HepG2 (cell line): ENCODE results near the gene MVP. TPM values are rescaled to one million over a fixed set of nuclear protein-coding genes. Genes with fewer than 3 reads are reported as not detected.

Experiments used
- BATF2 ChIP-seq: sonication (generic); formaldehyde crosslinking; IDR thresholded peaks from 2 replicates; pipeline ENCODE4 v1.8.0; 2022; ENCODE audit warnings: mild to moderate bottlenecking, missing genetic modification reagents, moderate library complexity
- CBX2 ChIP-seq, 2 experiments: fragments of 200-600 bp in 1 of 2; sonication (generic); formaldehyde crosslinking in 1 of 2; IDR thresholded peaks; 2 replicates each; pipeline versions ENCODE4 v1.7.0 to v1.8.1; 2018 to 2022; ENCODE audit warnings: low read depth in 2 of 2, low read length in 1 of 2, mild to moderate bottlenecking in 1 of 2, missing genetic modification reagents in 1 of 2
- CHD2 ChIP-seq: IDR thresholded peaks from 2 replicates; pipeline ENCODE4 v1.6.1; 2011; ENCODE audit warnings: low read depth, low read length, improper control_type of control experiment
- DZIP1 ChIP-seq: sonication (generic); formaldehyde crosslinking; IDR thresholded peaks from 2 replicates; pipeline ENCODE4 v1.5.0; 2020; ENCODE audit warnings: mild to moderate bottlenecking, missing genetic modification reagents
- FOXK1 ChIP-seq: sonication (generic); formaldehyde crosslinking; IDR thresholded peaks from 2 replicates; pipeline ENCODE4 v1.4.0; 2020; ENCODE audit warnings: low read depth, missing genetic modification reagents, borderline replicate concordance
- FOXO4 ChIP-seq: sonication (generic); formaldehyde crosslinking; conservative IDR thresholded peaks from 2 replicates; pipeline ENCODE4 v1.8.1; 2023; ENCODE audit warnings: missing genetic modification reagents
- GFI1 ChIP-seq: sonication (generic); formaldehyde crosslinking; IDR thresholded peaks from 2 replicates; pipeline ENCODE4 v1.5.0; 2020; ENCODE audit warnings: missing genetic modification reagents, mild to moderate bottlenecking, borderline replicate concordance
- HMG20A ChIP-seq: IDR thresholded peaks from 2 replicates; pipeline ENCODE4 v1.6.1; 2016; ENCODE audit warnings: borderline replicate concordance
- IKZF4 ChIP-seq: sonication (generic); formaldehyde crosslinking; IDR thresholded peaks from 2 replicates; pipeline ENCODE4 v1.5.1; 2020; ENCODE audit warnings: borderline replicate concordance, mild to moderate bottlenecking, low read depth, missing genetic modification reagents; ENCODE audit errors: not compliant biosample characterization
- JUNB ChIP-seq: sonication (generic); formaldehyde crosslinking; IDR thresholded peaks from 2 replicates; pipeline ENCODE4 v1.8.0; 2022; ENCODE audit warnings: missing genetic modification reagents, mild to moderate bottlenecking, borderline replicate concordance
- KDM2A ChIP-seq: sonication (generic); formaldehyde crosslinking; IDR thresholded peaks from 2 replicates; pipeline ENCODE4 v1.4.0; 2020; ENCODE audit warnings: low read depth, missing genetic modification reagents, borderline replicate concordance
- MED13 ChIP-seq: sonication (generic); formaldehyde crosslinking; IDR thresholded peaks from 2 replicates; pipeline ENCODE4 v1.5.0; 2020; ENCODE audit warnings: missing genetic modification reagents
- NBN ChIP-seq: fragments of 450-650 bp; conservative IDR thresholded peaks from 2 replicates; pipeline ENCODE4 v1.6.1; 2017
- PAF1 ChIP-seq: IDR thresholded peaks from 2 replicates; pipeline ENCODE4 v1.6.1; 2016; ENCODE audit warnings: missing genetic modification reagents, missing compliant biosample characterization
- PAWR ChIP-seq: sonication (generic); formaldehyde crosslinking; IDR thresholded peaks from 2 replicates; pipeline ENCODE4 v1.4.0; 2020; ENCODE audit warnings: missing genetic modification reagents, mild to moderate bottlenecking, borderline replicate concordance
- POLR2A ChIP-seq, 2 experiments: IDR thresholded peaks; 2 replicates each; pipeline ENCODE4 v1.6.1; 2011; ENCODE audit warnings: low read depth in 2 of 2, low read length in 2 of 2, mild to moderate bottlenecking in 1 of 2, moderate library complexity in 1 of 2; ENCODE audit not compliant: insufficient read depth in 1 of 2
- PRMT3 ChIP-seq: sonication (generic); formaldehyde crosslinking; IDR thresholded peaks from 2 replicates; pipeline ENCODE4 v1.8.1; 2022; ENCODE audit warnings: low read depth, mild to moderate bottlenecking, moderate library complexity, missing genetic modification reagents, borderline replicate concordance
- SAP130 ChIP-seq: IDR thresholded peaks from 2 replicates; pipeline ENCODE4 v1.6.1; 2016; ENCODE audit warnings: low read depth
- SIX4 ChIP-seq: sonication (generic); formaldehyde crosslinking; IDR thresholded peaks from 2 replicates; pipeline ENCODE4 v1.4.0; 2020; ENCODE audit warnings: missing genetic modification reagents
- ZNF101 ChIP-seq: sonication (generic); formaldehyde crosslinking; IDR thresholded peaks from 2 replicates; pipeline ENCODE4 v1.4.0; 2020; ENCODE audit warnings: mild to moderate bottlenecking, low read depth, missing genetic modification reagents, borderline replicate concordance
- ZNF274 ChIP-seq: sonication (generic); formaldehyde crosslinking; IDR thresholded peaks from 2 replicates; pipeline ENCODE4 v1.5.1; 2020; ENCODE audit warnings: mild to moderate bottlenecking, missing genetic modification reagents
- ZNF550 ChIP-seq: sonication (generic); formaldehyde crosslinking; IDR thresholded peaks from 2 replicates; pipeline ENCODE4 v1.4.0; 2020; ENCODE audit warnings: mild to moderate bottlenecking, missing genetic modification reagents, borderline replicate concordance
- ZNF556 ChIP-seq: sonication (generic); formaldehyde crosslinking; IDR thresholded peaks from 2 replicates; pipeline ENCODE4 v1.4.0; 2020; ENCODE audit warnings: mild to moderate bottlenecking, missing genetic modification reagents, borderline replicate concordance
- ZNF563 ChIP-seq: sonication (generic); formaldehyde crosslinking; IDR thresholded peaks from 2 replicates; pipeline ENCODE4 v1.8.0; 2022; ENCODE audit warnings: mild to moderate bottlenecking, moderate library complexity, missing genetic modification reagents
- polyA plus RNA-seq, 8 experiments: library from polyadenylated mRNA; depleted of rRNA in 3 of 8; stranded (reverse) in 7 of 8; unstranded in 1 of 8; fragments of >200 nt; fragmentation: Illumina TruSeq in 4 of 8; extraction: Trizol in 4 of 8; gene quantifications; 2 replicates each; pipeline versions ENCODE4 v1.2.1 to v1.2.3, GENCODE V29; 2011 to 2016; ENCODE audit warnings: low read depth in 4 of 8, missing spikeins in 1 of 8, mixed read lengths in 1 of 8; ENCODE audit not compliant: insufficient read depth in 1 of 8
- total RNA-seq, 5 experiments: library from RNA; depleted of rRNA; stranded (reverse); fragments of >200 nt; fragmentation: Illumina TruSeq; extraction: Trizol; gene quantifications; 2 replicates each; pipeline ENCODE4 v1.2.3, GENCODE V29; 2016; ENCODE audit warnings: low read depth in 1 of 5

MVP gene
- total and polyA plus RNA-seq, 2 of the 13 experiments (the other 11 are each of a cell fraction or from before 2014, with no cell fraction given): 22.9 to 43.5 TPM

GRCh38 chr16:29848420-29849297 lies 28.4 kb downstream of the MVP start (continued):
- 0 out of 2 replicates have a peak, but pooled peaks have one; percentile 31 for TF ChIP-seq FOXK1
- no peak for TF ChIP-seq JUNB
- TF ChIP-seq FOXO4 (CRISPR knock-in tag): no peak
- TF ChIP-seq CHD2: no peak
- TF ChIP-seq PRMT3 (CRISPR knock-in tag): no peak
- no peak for TF ChIP-seq HMG20A (CRISPR knock-in tag)
- no peak for TF ChIP-seq MED13 (CRISPR knock-in tag)
- peak; percentile 91 for TF ChIP-seq KDM2A (CRISPR knock-in tag)
- no peak for TF ChIP-seq ZNF556
- 0 out of 2 replicates have a peak, but pooled peaks have one; percentile 33 for TF ChIP-seq ZNF274 (CRISPR knock-in tag)
- peak; percentile 73; the same call in 1 of the 2 replicates for TF ChIP-seq ZNF563
- TF ChIP-seq GFI1 (CRISPR knock-in tag): no peak
- TF ChIP-seq ZNF550 (CRISPR knock-in tag): 0 out of 2 replicates have a peak, but pooled peaks have one; percentile 47
- TF ChIP-seq IKZF4 (CRISPR knock-in tag): peak; percentile 49
- TF ChIP-seq SAP130 (CRISPR knock-in tag): peak; percentile 78
- TF ChIP-seq DZIP1 (CRISPR knock-in tag): no peak
- TF ChIP-seq BATF2 (CRISPR knock-in tag): no peak
- TF ChIP-seq PAWR (CRISPR knock-in tag): no peak
- 0 out of 2 replicates have a peak, but pooled peaks have one; percentile 31 for TF ChIP-seq SIX4 (CRISPR knock-in tag)
- no peak for TF ChIP-seq ZNF101
- no peak for TF ChIP-seq PAF1 (CRISPR knock-in tag)
- TF ChIP-seq CBX2 (IDR thresholded peaks at IDR 0.05; ENCODE audit: low read depth, low read length): no peak
- TF ChIP-seq CBX2 (CRISPR knock-in tag; IDR thresholded peaks at IDR 0.05; ENCODE audit: low read depth): no peak
- TF ChIP-seq POLR2A (IDR thresholded peaks at IDR 0.05; ENCODE audit: insufficient read depth in 1 of 2, low read depth in 2 of 2, low read length in 2 of 2): no peak
- TF ChIP-seq NBN: no peak
